Measurements from ENCODE around the gene MYADML2.
"Not testable (repeated sequence)": the region's sequence is repeated elsewhere in the genome, so short reads cannot be mapped to it uniquely, and the experiment has no call there.

Gene MYADML2

GRCh38 chr17:81954131-81955057 lies 7.4 kb upstream of the MYADML2 start:
- peaks cover 12 to 45% of the 10 kb centered on the region in 2 donors for H3K27me3 ChIP-seq (ENCODE audit: control insufficient read depth in 1 of 2, insufficient read depth in 2 of 2, low read length in 2 of 2)

GRCh38 chr17:81953443-81953842 lies 6.4 kb upstream of the MYADML2 start:
- not testable (repeated sequence) for H3K27ac ChIP-seq (ENCODE audit: low read depth, low read length); H3K9me3 ChIP-seq (ENCODE audit: low read length); H3K9ac ChIP-seq (ENCODE audit: low read length); H3K4me1 ChIP-seq (ENCODE audit: insufficient read depth, low read length); H3K36me3 ChIP-seq (ENCODE audit: insufficient read depth, low read length); H3K4me3 ChIP-seq (ENCODE audit: low read depth in 1 of 2, low read length in 2 of 2)
- peaks cover 3 to 35% of the 10 kb centered on the region in 2 donors for H3K27me3 ChIP-seq (ENCODE audit: control insufficient read depth in 1 of 2, insufficient read depth in 2 of 2, low read length in 2 of 2)

More at GRCh38 chr17:81954131-81955057, 7.4 kb upstream of the MYADML2 start:
- no peak overlapping the region for H3K9ac ChIP-seq (ENCODE audit: low read length)
- no peak overlapping the region for H3K27ac ChIP-seq (ENCODE audit: low read depth, low read length)
- no peaks in the 10 kb centered on the region for H3K9me3 ChIP-seq (ENCODE audit: low read length)
- H3K4me3 ChIP-seq (ENCODE audit: low read depth in 1 of 2, low read length in 2 of 2): no peak overlapping the region
- H3K36me3 ChIP-seq (ENCODE audit: insufficient read depth, low read length): no peaks in the 10 kb centered on the region
- H3K4me1 ChIP-seq (ENCODE audit: insufficient read depth, low read length): no peaks in the 10 kb centered on the region

- Histone ChIP-seq H3K4me1 (ENCODE audit: insufficient read depth, low read length) (no peaks in the 10 kb centered on the region), H3K27ac (ENCODE audit: low read depth, low read length) (no peak overlapping the region), H3K9me3 (ENCODE audit: low read length) (no peaks in the 10 kb centered on the region), H3K27me3 (ENCODE audit: control insufficient read depth in 1 of 2, insufficient read depth in 2 of 2, low read length in 2 of 2) (peaks cover 0 to 29% of the 10 kb centered on the region in 2 donors), H3K36me3 (ENCODE audit: insufficient read depth, low read length) (no peaks in the 10 kb centered on the region), H3K9ac (ENCODE audit: low read length) (no peak overlapping the region), H3K4me3 (ENCODE audit: low read depth in 1 of 2, low read length in 2 of 2) (no peak overlapping the region)
These were observed 5.8 kb upstream of the MYADML2 start for GRCh38 chr17:81952792-81953228.

GRCh38 chr17:81951785-81952684 lies 5.0 kb upstream of the MYADML2 start:
- H3K9me3 ChIP-seq (ENCODE audit: low read length): no peaks in the 10 kb centered on the region
- H3K27ac ChIP-seq (ENCODE audit: low read depth, low read length): no peak overlapping the region
- no peaks in the 10 kb centered on the region for H3K4me1 ChIP-seq (ENCODE audit: insufficient read depth, low read length)
- H3K4me3 ChIP-seq (ENCODE audit: low read depth in 1 of 2, low read length in 2 of 2): no peak overlapping the region
- H3K36me3 ChIP-seq (ENCODE audit: insufficient read depth, low read length): no peaks in the 10 kb centered on the region
- peaks cover 0 to 21% of the 10 kb centered on the region in 2 donors for H3K27me3 ChIP-seq (ENCODE audit: control insufficient read depth in 1 of 2, insufficient read depth in 2 of 2, low read length in 2 of 2)
- H3K9ac ChIP-seq (ENCODE audit: low read length): no peak overlapping the region

- no peak overlapping the region for H3K9ac ChIP-seq (ENCODE audit: low read length)
- no peaks in the 10 kb centered on the region for H3K4me1 ChIP-seq (ENCODE audit: insufficient read depth, low read length)
- H3K27ac ChIP-seq (ENCODE audit: low read depth, low read length): no peak overlapping the region
These were observed 3.5 kb upstream of the MYADML2 start for GRCh38 chr17:81950501-81950900.

GRCh38 chr17:81948635-81949378 lies 1.8 kb upstream of the MYADML2 start:
- H3K27me3 ChIP-seq (ENCODE audit: control insufficient read depth in 1 of 2, insufficient read depth in 2 of 2, low read length in 2 of 2): peaks cover 0 to 6% of the 10 kb centered on the region in 2 donors
- no peaks in the 10 kb centered on the region for H3K4me1 ChIP-seq (ENCODE audit: insufficient read depth, low read length)

More at GRCh38 chr17:81950501-81950900, 3.5 kb upstream of the MYADML2 start:
- no peaks in the 10 kb centered on the region for H3K9me3 ChIP-seq (ENCODE audit: low read length)
- H3K36me3 ChIP-seq (ENCODE audit: insufficient read depth, low read length): no peaks in the 10 kb centered on the region
- peaks cover 0 to 11% of the 10 kb centered on the region in 2 donors for H3K27me3 ChIP-seq (ENCODE audit: control insufficient read depth in 1 of 2, insufficient read depth in 2 of 2, low read length in 2 of 2)
- H3K4me3 ChIP-seq (ENCODE audit: low read depth in 1 of 2, low read length in 2 of 2): no peak overlapping the region

GRCh38 chr17:81944858-81945257 lies 2.2 kb downstream of the MYADML2 start:
- H3K27ac ChIP-seq (ENCODE audit: low read depth, low read length): no peak overlapping the region

More at GRCh38 chr17:81948635-81949378, 1.8 kb upstream of the MYADML2 start:
- Histone ChIP-seq H3K9ac (ENCODE audit: low read length) (no peak overlapping the region), H3K27ac (ENCODE audit: low read depth, low read length) (no peak overlapping the region), H3K36me3 (ENCODE audit: insufficient read depth, low read length) (no peaks in the 10 kb centered on the region), H3K4me3 (ENCODE audit: low read depth in 1 of 2, low read length in 2 of 2) (no peak overlapping the region), H3K9me3 (ENCODE audit: low read length) (no peaks in the 10 kb centered on the region)

GRCh38 chr17:81942167-81942553 lies 4.9 kb downstream of the MYADML2 start:
- Histone ChIP-seq H3K9ac (ENCODE audit: low read length) (no peak overlapping the region), H3K4me3 (ENCODE audit: low read depth in 1 of 2, low read length in 2 of 2) (no peak overlapping the region), H3K9me3 (ENCODE audit: low read length) (no peaks in the 10 kb centered on the region), H3K36me3 (ENCODE audit: insufficient read depth, low read length) (no peaks in the 10 kb centered on the region), H3K4me1 (ENCODE audit: insufficient read depth, low read length) (no peaks in the 10 kb centered on the region), H3K27ac (ENCODE audit: low read depth, low read length) (no peak overlapping the region), H3K27me3 (ENCODE audit: control insufficient read depth in 1 of 2, insufficient read depth in 2 of 2, low read length in 2 of 2) (peaks cover 0 to 26% of the 10 kb centered on the region in 2 donors)

More at GRCh38 chr17:81944858-81945257, 2.2 kb downstream of the MYADML2 start:
- Histone ChIP-seq H3K4me1 (ENCODE audit: insufficient read depth, low read length) (no peaks in the 10 kb centered on the region), H3K9me3 (ENCODE audit: low read length) (no peaks in the 10 kb centered on the region), H3K27me3 (ENCODE audit: control insufficient read depth in 1 of 2, insufficient read depth in 2 of 2, low read length in 2 of 2) (peaks cover 0 to 24% of the 10 kb centered on the region in 2 donors), H3K9ac (ENCODE audit: low read length) (no peak overlapping the region), H3K4me3 (ENCODE audit: low read depth in 1 of 2, low read length in 2 of 2) (no peak overlapping the region), H3K36me3 (ENCODE audit: insufficient read depth, low read length) (no peaks in the 10 kb centered on the region)

GRCh38 chr17:81941484-81942166 lies 5.4 kb downstream of the MYADML2 start:
- H3K9ac ChIP-seq (ENCODE audit: low read length): no peak overlapping the region
- no peak overlapping the region for H3K27ac ChIP-seq (ENCODE audit: low read depth, low read length)
- H3K27me3 ChIP-seq (ENCODE audit: control insufficient read depth in 1 of 2, insufficient read depth in 2 of 2, low read length in 2 of 2): peaks cover 0 to 29% of the 10 kb centered on the region in 2 donors
- H3K36me3 ChIP-seq (ENCODE audit: insufficient read depth, low read length): no peaks in the 10 kb centered on the region
- peaks cover 4% of the 10 kb centered on the region for H3K4me1 ChIP-seq (ENCODE audit: insufficient read depth, low read length)
- H3K9me3 ChIP-seq (ENCODE audit: low read length): no peaks in the 10 kb centered on the region
- H3K4me3 ChIP-seq (ENCODE audit: low read depth in 1 of 2, low read length in 2 of 2): no peak overlapping the region
